IMR-90 (cell line): ENCODE data around the gene OPCML. TPM values are rescaled to one million over a fixed set of nuclear protein-coding genes. Genes with fewer than 3 reads are reported as not detected.

Source experiments
- ATAC-seq: fragments of 200-7000 bp; cut with Tn5 transposase; 2 replicates; pipeline ENCODE4 v1.9.1; 2020; ENCODE audit warnings: low read depth, mild to moderate bottlenecking, moderate library complexity
- BruUV-seq: library from RNA; stranded (reverse); fragments of 400-500 nt; replicated peaks from 2 replicates; lab custom pipeline; 2021; lab: Mats Ljungman, UMichigan
- CTCF ChIA-PET: fragments of 300-600 bp; formaldehyde crosslinking; extraction: SDS; loops from one replicate; lab custom pipeline; 2021; ENCODE audit warnings: antibody characterized with exemption; lab: Yijun Ruan, JAX
- POLR2A ChIA-PET: fragments of 300-600 bp; sonication (Branson Sonifier 250); formaldehyde crosslinking; loops from one replicate; lab custom pipeline; 2022; ENCODE audit warnings: antibody characterized with exemption; ENCODE audit not compliant: unreplicated experiment; lab: Charles Lee
- DNase-seq: peaks from one replicate; pipeline ENCODE4 v3.0.0; 2013
- H2AFZ ChIP-seq: replicated peaks from 2 replicates; pipeline ENCODE3; 2013; ENCODE audit warnings: low read length, mild to moderate bottlenecking; ENCODE audit not compliant: poor library complexity
- H2AK5ac ChIP-seq: 2 replicates; pipeline ENCODE4 v1.6.1; 2013; ENCODE audit warnings: low read depth, low read length, inconsistent platforms
- H2AK9ac ChIP-seq: replicated peaks from 2 replicates; pipeline ENCODE3; 2013; ENCODE audit warnings: mild to moderate bottlenecking, low read depth, low read length, moderate library complexity; ENCODE audit not compliant: poor library complexity
- H2BK120ac ChIP-seq: 2 replicates; pipeline ENCODE4 v1.6.1; 2013; ENCODE audit warnings: low read depth, low read length, inconsistent platforms
- H2BK15ac ChIP-seq: 3 replicates; pipeline ENCODE4 v1.6.1; 2013; ENCODE audit warnings: low read depth, low read length, inconsistent platforms
- H2BK20ac ChIP-seq: 2 replicates; pipeline ENCODE4 v1.6.1; 2013; ENCODE audit warnings: low read depth, mild to moderate bottlenecking, inconsistent platforms, low read length, moderate library complexity
- H2BK5ac ChIP-seq: 2 replicates; pipeline ENCODE4 v1.6.1; 2013; ENCODE audit warnings: mild to moderate bottlenecking, low read depth, low read length, inconsistent platforms; ENCODE audit not compliant: poor library complexity, severe bottlenecking
- H3K14ac ChIP-seq: replicated peaks from 2 replicates; pipeline ENCODE4 v1.6.1; 2013; ENCODE audit warnings: low read depth, low read length, inconsistent platforms
- H3K18ac ChIP-seq: 2 replicates; pipeline ENCODE4 v1.6.1; 2013; ENCODE audit warnings: low read depth, low read length, control low read depth
- H3K23ac ChIP-seq: 2 replicates; pipeline ENCODE4 v1.6.1; 2013; ENCODE audit warnings: low read depth, low read length, inconsistent platforms
- H3K27ac ChIP-seq: 2 replicates; pipeline ENCODE4 v1.5.1; 2013; ENCODE audit warnings: mild to moderate bottlenecking, control low read depth, low read length; ENCODE audit not compliant: insufficient read depth
- H3K27me3 ChIP-seq: 2 replicates; pipeline ENCODE4 v1.6.1; 2013; ENCODE audit warnings: low read length; ENCODE audit not compliant: control insufficient read depth, insufficient read depth
- H3K36me3 ChIP-seq: 2 replicates; pipeline ENCODE4 v1.6.1; 2013; ENCODE audit warnings: low read length, mixed read lengths; ENCODE audit not compliant: control insufficient read depth, insufficient read depth
- H3K4ac ChIP-seq: 2 replicates; pipeline ENCODE4 v1.6.1; 2013; ENCODE audit warnings: low read depth, low read length, inconsistent platforms
- H3K4me1 ChIP-seq: 2 replicates; pipeline ENCODE4 v1.6.1; 2013; ENCODE audit warnings: low read length, mixed read lengths; ENCODE audit not compliant: control insufficient read depth, insufficient read depth
- H3K4me2 ChIP-seq: 2 replicates; pipeline ENCODE4 v1.6.1; 2013; ENCODE audit warnings: low read depth, mild to moderate bottlenecking, control low read depth, low read length, moderate library complexity
- H3K4me3 ChIP-seq: 2 replicates; pipeline ENCODE4 v1.5.1; 2013; ENCODE audit warnings: low read depth, mild to moderate bottlenecking, control low read depth, low read length, moderate library complexity; ENCODE audit not compliant: insufficient read depth
- H3K56ac ChIP-seq: 2 replicates; pipeline ENCODE4 v1.6.1; 2013; ENCODE audit warnings: low read length, inconsistent platforms; ENCODE audit not compliant: insufficient read depth; ENCODE audit errors: extremely low read depth
- H3K79me1 ChIP-seq, 2 experiments: 2 replicates each; pipeline ENCODE4 v1.6.1; 2013; ENCODE audit warnings: low read length in 2 of 2, inconsistent platforms in 1 of 2, low read depth in 1 of 2
- H3K9ac ChIP-seq: 2 replicates; pipeline ENCODE4 v1.6.1; 2013; ENCODE audit warnings: low read depth, low read length, control low read depth
- H3K9me1 ChIP-seq: 2 replicates; pipeline ENCODE4 v1.6.1; 2013; ENCODE audit warnings: low read length, inconsistent platforms; ENCODE audit not compliant: insufficient read depth
- H3K9me3 ChIP-seq: 2 replicates; pipeline ENCODE4 v1.6.1; 2013; ENCODE audit warnings: low read length; ENCODE audit not compliant: control insufficient read depth, insufficient read depth
- H4K20me1 ChIP-seq: 2 replicates; pipeline ENCODE4 v1.6.1; 2013; ENCODE audit warnings: low read length, inconsistent platforms; ENCODE audit not compliant: insufficient read depth
- H4K5ac ChIP-seq: 2 replicates; pipeline ENCODE4 v1.6.1; 2013; ENCODE audit warnings: mild to moderate bottlenecking, low read depth, low read length, control low read depth
- H4K8ac ChIP-seq, 2 experiments: 2 replicates each; pipeline ENCODE4 v1.6.1; 2013; ENCODE audit warnings: low read depth in 2 of 2, low read length in 2 of 2, control low read depth in 1 of 2, inconsistent platforms in 1 of 2
- H4K91ac ChIP-seq: 2 replicates; pipeline ENCODE4 v1.6.1; 2013; ENCODE audit warnings: low read depth, low read length, inconsistent platforms; ENCODE audit not compliant: insufficient read depth
- BHLHE40 ChIP-seq: fragments of 150-350 bp; IDR thresholded peaks from 2 replicates; pipeline ENCODE4 v1.6.1; 2016; ENCODE audit warnings: mild to moderate bottlenecking, low read depth, low read length
- CHD1 ChIP-seq: IDR thresholded peaks from 2 replicates; pipeline ENCODE4 v1.6.1; 2012; ENCODE audit warnings: low read depth, low read length, improper control_type of control experiment
- MAZ ChIP-seq: IDR thresholded peaks from 2 replicates; pipeline ENCODE4 v1.6.1; 2012; ENCODE audit warnings: low read depth, mild to moderate bottlenecking, low read length, improper control_type of control experiment, moderate library complexity, borderline replicate concordance
- MXI1 ChIP-seq: IDR thresholded peaks from 2 replicates; pipeline ENCODE4 v1.6.1; 2012; ENCODE audit warnings: low read depth, mild to moderate bottlenecking, low read length, moderate library complexity, borderline replicate concordance
- POLR2A ChIP-seq: IDR thresholded peaks from 2 replicates; pipeline ENCODE4 v1.6.1; 2012; ENCODE audit warnings: mild to moderate bottlenecking, low read depth, low read length
- RAD21 ChIP-seq: IDR thresholded peaks from 2 replicates; pipeline ENCODE4 v1.6.1; 2012; ENCODE audit warnings: low read length, improper control_type of control experiment
- RFX5 ChIP-seq: IDR thresholded peaks from 2 replicates; pipeline ENCODE4 v1.8.0; 2012; ENCODE audit warnings: low read depth, mild to moderate bottlenecking, low read length, moderate library complexity
- WGBS, 2 experiments: methylation state at CpG; one replicate each; pipeline versions ENCODE4 v1.1.5 to v1.1.7; 2013; ENCODE audit warnings: missing lambda C conversion rate in 2 of 2; ENCODE audit not compliant: insufficient read length in 1 of 2; ENCODE audit errors: extremely low coverage in 2 of 2; 5-methylcytosine and 5-hydroxymethylcytosine counted together
- dilution Hi-C: fragments of 300-500 bp; cut with HindIII; formaldehyde crosslinking; loops from one replicate; pipeline ENCODE4 v1.14.3; 2018; ENCODE audit warnings: low sequenced_read_pairs; ENCODE audit not compliant: unreplicated experiment
- in situ Hi-C: fragments of 300-500 bp; cut with MboI; formaldehyde crosslinking; loops from 3 replicates; pipeline ENCODE4 v1.14.3; 2019; ENCODE audit warnings: low sequenced_read_pairs, inconsistent platforms, mixed read lengths
- intact Hi-C: fragments of 100-400 bp; cut with micrococcal nuclease; formaldehyde crosslinking; loops from 2 replicates; pipeline ENCODE4 v1.10.0; 2022
- polyA plus RNA-seq, 3 experiments: library from polyadenylated mRNA; depleted of rRNA; stranded (reverse); fragments of >200 nt; gene quantifications; 2 replicates each; pipeline ENCODE4 v1.2.3, GENCODE V29; 2012; ENCODE audit warnings: low replicate concordance in 1 of 3
- total RNA-seq: library from RNA; depleted of rRNA; stranded (reverse); fragments of >200 nt; gene quantifications from 2 replicates; pipeline ENCODE4 v1.2.3, GENCODE V29; 2012
- TF ChIP-seq, protein P1 (sequence below): conservative IDR thresholded peaks from 2 replicates; pipeline ENCODE4 v1.5.1; 2012; ENCODE audit warnings: mild to moderate bottlenecking, low read depth, low read length, improper control_type of control experiment
- TF ChIP-seq, protein P2 (sequence below): fragments of 150-350 bp; IDR thresholded peaks from 2 replicates; pipeline ENCODE4 v1.6.1; 2016; ENCODE audit warnings: low read depth, mild to moderate bottlenecking, low read length, moderate library complexity, borderline replicate concordance

The OPCML gene
- total and polyA plus RNA-seq, 2 of the 4 experiments (the other 2 are of a cell fraction): under 0.01 to 2.6 TPM

DNA sequence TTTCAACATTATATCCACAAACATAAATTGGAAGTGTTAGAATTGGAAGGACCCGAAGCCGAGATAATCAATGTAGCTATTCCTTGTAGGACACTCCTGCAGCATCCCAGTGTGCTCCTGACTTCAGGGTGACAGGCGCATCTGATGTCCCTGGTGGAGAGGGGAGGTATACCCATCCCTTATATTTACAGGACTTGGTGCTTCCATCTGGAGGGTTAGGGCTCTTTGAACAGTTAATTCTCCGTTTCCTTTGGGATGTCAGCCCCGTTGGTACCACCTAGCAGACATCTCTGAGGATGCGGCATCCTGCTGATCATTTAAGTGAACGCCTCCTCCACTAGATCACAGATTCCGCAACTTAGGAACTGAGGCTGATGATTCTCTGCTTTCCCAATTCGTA lies 451.3 kb downstream of the OPCML start:
- H3K4me1 ChIP-seq: no peaks in the 10 kb centered on the region
- no peak overlapping the region for H2AK5ac ChIP-seq
- no peak overlapping the region for H2BK20ac ChIP-seq
- no peak overlapping the region for H3K4me3 ChIP-seq
- H2BK15ac ChIP-seq: no peak overlapping the region
- no peak overlapping the region for H3K27ac ChIP-seq
- no peak overlapping the region for H4K8ac ChIP-seq
- H4K20me1 ChIP-seq: no peaks in the 10 kb centered on the region
- no peak overlapping the region for H3K18ac ChIP-seq
- POLR2A ChIA-PET: no interaction called here
- no peak overlapping the region for H4K5ac ChIP-seq
- no peaks in the 10 kb centered on the region for H3K36me3 ChIP-seq
- no peak overlapping the region for H3K4ac ChIP-seq
- H2BK120ac ChIP-seq: no peak overlapping the region
- no peak overlapping the region for H2AFZ ChIP-seq
- ATAC-seq (no peak), DNase-seq (no peak)
- H3K23ac ChIP-seq: no peak overlapping the region
- H3K9me1 ChIP-seq: no peaks in the 10 kb centered on the region
- CTCF ChIA-PET: no interaction called here
- H3K4me2 ChIP-seq: no peak overlapping the region
- no peaks in the 10 kb centered on the region for H3K79me1 ChIP-seq
- TF ChIP-seq, protein P1, sequence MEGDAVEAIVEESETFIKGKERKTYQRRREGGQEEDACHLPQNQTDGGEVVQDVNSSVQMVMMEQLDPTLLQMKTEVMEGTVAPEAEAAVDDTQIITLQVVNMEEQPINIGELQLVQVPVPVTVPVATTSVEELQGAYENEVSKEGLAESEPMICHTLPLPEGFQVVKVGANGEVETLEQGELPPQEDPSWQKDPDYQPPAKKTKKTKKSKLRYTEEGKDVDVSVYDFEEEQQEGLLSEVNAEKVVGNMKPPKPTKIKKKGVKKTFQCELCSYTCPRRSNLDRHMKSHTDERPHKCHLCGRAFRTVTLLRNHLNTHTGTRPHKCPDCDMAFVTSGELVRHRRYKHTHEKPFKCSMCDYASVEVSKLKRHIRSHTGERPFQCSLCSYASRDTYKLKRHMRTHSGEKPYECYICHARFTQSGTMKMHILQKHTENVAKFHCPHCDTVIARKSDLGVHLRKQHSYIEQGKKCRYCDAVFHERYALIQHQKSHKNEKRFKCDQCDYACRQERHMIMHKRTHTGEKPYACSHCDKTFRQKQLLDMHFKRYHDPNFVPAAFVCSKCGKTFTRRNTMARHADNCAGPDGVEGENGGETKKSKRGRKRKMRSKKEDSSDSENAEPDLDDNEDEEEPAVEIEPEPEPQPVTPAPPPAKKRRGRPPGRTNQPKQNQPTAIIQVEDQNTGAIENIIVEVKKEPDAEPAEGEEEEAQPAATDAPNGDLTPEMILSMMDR: no peak
- TF ChIP-seq, protein P2, sequence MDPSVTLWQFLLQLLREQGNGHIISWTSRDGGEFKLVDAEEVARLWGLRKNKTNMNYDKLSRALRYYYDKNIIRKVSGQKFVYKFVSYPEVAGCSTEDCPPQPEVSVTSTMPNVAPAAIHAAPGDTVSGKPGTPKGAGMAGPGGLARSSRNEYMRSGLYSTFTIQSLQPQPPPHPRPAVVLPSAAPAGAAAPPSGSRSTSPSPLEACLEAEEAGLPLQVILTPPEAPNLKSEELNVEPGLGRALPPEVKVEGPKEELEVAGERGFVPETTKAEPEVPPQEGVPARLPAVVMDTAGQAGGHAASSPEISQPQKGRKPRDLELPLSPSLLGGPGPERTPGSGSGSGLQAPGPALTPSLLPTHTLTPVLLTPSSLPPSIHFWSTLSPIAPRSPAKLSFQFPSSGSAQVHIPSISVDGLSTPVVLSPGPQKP: no peak
- TF ChIP-seq POLR2A (no peak), RAD21 (no peak), CHD1 (no peak), BHLHE40 (no peak), RFX5 (no peak), MXI1 (no peak), MAZ (no peak)
- H2BK5ac ChIP-seq: no peak overlapping the region
- H2AK9ac ChIP-seq: no peak overlapping the region
- WGBS, 2 experiments: no CpG with 5 or more reads among the region's 9 CpGs
- H3K27me3 ChIP-seq: peaks cover 2% of the 10 kb centered on the region; the same call in 1 of the 2 replicates
- intact Hi-C loops (no loop called here), in situ Hi-C loops (no loop called here), dilution Hi-C loops (no loop called here)
- H3K9me3 ChIP-seq: no peaks in the 10 kb centered on the region
- no peak overlapping the region for H4K91ac ChIP-seq
- no TSS peak for BruUV-seq
- H3K14ac ChIP-seq: no peak overlapping the region
- H3K9ac ChIP-seq: no peak overlapping the region
- no peak overlapping the region for H3K56ac ChIP-seq
